CD1c-positive myeloid dendritic cell (primary cell): ENCODE results near the gene ADGRF3.
"Not testable (repeated sequence)": the region's sequence is repeated elsewhere in the genome, so short reads cannot be mapped to it uniquely, and the experiment has no call there.

Source experiments
- DNase-seq: peaks from one replicate; pipeline ENCODE4 v3.0.0-alpha.2; 2016; ENCODE audit errors: extremely low spot score

Gene ADGRF3

DNA sequence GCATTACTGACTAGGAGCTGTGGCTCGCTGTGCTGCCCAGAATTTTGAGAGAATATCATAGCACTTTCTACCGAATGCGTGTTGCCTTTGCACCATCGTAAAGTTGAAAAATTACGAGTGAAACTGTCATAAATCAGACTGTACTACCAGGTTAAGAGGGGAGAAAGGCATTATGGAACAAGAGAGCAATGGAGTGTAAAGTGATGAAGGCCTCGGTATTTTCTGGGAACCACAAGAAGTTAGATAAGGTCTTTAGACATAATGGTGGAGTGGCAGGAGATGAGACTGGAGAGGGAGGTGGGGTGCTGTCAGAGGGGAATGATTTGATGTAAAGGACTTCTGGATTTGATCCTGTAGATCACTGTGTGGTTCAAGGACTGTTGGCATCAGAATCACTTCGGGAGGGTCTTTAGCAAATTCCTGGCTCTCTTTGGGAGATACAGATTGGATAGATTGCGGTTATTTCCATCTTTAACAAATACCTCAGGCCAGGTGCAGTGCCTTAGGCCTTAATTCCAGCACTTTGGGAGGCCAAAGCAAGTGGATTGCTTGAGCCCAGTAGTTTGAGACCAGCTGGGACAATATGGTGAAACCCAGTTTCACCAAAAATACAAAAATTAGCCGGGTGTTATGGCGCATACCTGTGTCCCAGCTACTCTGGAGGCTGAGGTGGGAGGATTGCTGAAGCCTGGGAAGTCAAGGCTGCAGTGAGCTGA, 4.9 kb upstream of the ADGRF3 start:
- no peak for DNase-seq

GRCh38 chr2:26349690-26350089, 3.1 kb upstream of the ADGRF3 start:
- no peak for DNase-seq

DNA sequence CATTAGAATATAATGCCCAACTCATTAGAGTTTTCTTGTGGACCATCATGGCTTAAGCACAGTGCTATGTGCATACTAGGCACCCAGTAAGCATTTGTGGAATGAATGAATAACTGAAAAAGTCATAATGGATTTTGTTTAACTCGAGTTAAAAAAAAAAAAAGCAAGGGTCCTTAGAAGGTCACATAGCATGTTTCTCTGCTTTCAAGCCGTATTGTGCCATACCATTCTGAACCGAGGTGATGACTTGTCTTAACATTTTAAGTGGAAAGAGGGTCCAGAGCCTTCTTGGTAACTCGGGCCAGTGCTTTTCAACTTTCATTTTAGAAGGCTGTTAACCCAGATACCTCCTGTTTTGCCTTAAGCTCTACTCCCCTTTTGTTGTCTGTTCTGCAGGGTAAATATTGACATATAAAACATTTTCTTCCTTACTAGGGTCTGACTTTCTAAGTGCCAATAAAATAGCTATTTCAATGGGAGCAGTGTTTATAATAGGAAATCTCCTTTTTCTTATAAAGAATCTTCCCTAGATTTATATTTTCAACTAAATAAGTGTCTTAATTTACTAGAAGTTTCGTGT, 787 bp upstream of the ADGRF3 start:
- DNase-seq = no peak

DNA sequence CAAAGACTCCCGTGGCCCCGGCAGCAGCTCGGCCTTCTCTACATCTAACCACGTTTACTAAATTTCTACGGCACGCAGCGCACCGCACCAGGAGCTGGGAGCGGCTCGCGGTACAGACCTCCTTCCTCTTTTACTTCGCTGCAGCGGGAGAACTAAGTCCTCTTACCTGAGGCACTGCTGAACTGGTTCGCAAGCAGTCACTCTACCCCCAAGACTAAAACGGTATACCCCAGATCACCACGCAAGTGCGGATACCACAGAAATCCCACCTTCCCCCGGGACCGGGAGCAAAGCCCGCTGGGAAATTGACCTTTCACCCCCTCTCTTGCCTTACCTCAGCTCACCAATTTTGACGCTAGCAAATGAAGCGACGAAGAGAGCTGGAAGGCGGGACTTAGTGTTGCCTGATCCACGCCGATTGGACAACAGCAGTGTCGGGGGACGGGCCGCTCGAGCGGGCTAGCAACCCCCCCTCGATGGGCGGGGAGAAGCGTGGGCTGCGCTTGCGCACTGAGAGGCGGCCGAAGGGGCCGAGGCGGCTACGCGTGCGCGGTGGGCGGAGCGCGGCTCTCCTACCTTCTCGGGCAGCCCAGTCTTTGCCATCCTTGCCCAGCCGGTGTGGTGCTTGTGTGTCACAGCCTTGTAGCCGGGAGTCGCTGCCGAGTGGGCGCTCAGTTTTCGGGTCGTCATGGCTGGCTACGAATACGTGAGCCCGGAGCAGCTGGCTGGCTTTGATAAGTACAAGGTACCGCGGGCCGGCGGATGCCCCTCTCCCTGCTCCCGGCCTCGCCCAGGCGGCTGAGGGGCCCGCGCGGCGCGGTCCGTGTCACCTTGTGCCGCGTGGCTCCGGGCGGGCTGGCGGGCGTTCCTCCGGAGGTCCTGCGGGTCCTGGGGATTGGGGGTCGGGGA, 790 bp downstream of the ADGRF3 start, which contains the start of gene SELENOI:
Gene SELENOI, plus strand, starts transcription at position 599 of the 909 bp plus-strand sequence. Its CDS starts 90 bp downstream, at position 689.
- peak; percentile 100 for DNase-seq

DNA sequence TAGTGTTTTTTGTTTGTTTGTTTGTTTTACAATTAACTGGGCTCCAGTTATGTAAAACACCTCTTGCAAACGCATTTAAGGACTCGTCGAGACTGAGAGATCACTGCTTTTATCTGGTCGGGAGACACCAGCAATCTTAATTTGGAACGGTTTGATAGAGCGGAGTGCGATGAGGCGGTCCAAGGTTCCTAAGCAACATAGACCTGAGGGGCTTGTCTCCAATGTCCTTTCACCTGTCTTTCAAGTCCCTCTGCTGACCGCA, 1.4 kb downstream of the ADGRF3 start:
- DNase-seq = no peak

DNA sequence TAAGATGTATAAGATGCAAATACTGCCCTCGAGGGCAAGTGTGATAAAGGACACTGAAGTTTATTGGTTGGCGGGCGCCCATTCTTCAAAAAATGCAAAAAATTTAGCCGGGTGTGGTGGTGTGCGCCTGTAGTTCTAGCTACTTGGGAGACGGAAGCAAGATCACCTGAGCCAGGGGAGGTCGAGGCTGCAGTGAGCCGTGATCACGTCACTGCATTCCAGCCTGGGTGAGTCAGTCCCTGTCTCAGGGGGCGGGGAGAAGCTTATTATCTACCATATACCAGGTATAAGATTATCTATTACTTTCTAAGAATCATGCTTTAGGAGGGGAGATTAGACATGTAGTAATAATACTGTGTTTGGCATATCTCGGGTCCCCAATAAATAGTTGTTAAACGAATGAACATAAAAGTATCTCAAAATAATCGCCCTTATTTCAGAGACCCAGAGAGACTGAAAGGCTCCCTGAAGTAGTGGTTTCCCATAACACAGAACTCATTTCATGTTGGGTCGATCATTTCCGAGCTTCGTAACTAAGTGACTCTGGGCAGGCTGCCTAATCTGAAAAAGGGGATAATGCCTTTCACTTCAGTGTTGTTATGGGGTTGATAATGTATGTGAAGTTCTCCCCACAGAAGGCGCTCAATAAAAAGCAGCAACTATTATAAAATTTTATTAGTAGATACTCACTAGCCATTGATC, 1.9 kb downstream of the ADGRF3 start:
- DNase-seq = no peak

DNA sequence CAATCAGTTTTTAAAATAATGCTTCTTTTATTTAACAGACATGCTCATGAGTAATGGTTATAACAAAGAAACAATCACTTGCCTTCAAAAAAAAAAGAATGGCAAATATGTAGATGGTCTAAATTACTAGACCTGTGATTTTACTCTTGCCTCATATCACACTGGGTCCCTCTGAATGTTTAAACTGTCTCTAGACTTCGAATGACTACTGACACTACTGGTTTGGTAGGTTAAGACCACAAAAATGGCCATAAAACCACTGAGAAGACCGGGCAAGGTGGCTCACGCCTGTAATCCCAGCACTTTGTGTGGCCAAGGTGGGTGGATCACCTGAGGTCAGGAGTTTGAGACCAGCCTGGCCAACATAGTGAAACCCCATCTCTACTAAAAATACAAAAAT, 5.8 kb downstream of the ADGRF3 start:
- no peak for DNase-seq

- DNase-seq = no peak
These were observed 9.3 kb downstream of the ADGRF3 start for GRCh38 chr2:26337298-26337697.

DNA sequence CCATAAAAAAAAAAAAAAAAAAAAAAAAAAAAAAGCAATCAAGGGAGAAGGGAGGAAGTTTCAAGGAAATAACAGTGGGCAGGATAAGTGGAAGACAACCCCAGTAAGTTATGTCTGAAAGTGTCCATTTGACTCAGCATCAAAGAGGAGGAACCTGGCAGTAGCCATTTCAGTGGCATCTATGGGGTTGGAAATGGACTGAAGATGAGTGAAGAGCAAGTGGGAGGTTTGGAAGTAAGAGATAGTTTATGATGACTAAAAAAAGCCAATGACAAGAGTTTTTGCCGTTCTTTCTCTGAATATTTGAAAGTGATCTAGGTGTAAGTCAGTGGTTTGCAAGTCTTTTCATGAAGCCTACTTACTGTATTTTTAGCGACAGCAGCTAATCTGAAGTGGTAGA, 9.9 kb downstream of the ADGRF3 start:
- no peak for DNase-seq

DNA sequence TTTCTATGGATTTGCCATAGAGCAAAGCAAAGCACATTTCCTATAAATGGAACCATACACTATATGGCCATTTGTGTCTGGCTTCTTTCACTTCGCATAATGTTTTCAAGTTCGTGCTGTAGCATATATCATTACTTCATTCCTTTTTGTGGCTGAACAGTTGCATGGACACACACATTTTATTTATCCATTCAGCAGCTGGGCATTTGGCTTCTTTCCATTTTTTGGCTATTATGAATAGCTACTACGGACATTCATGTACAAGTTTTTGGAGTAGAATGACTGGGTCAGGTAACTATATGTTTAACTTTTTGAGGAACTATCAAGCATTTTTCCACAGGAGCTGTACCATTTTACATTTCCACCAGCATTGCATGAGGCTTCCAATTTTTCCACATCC, 11.4 kb downstream of the ADGRF3 start:
- no peak for DNase-seq

DNA sequence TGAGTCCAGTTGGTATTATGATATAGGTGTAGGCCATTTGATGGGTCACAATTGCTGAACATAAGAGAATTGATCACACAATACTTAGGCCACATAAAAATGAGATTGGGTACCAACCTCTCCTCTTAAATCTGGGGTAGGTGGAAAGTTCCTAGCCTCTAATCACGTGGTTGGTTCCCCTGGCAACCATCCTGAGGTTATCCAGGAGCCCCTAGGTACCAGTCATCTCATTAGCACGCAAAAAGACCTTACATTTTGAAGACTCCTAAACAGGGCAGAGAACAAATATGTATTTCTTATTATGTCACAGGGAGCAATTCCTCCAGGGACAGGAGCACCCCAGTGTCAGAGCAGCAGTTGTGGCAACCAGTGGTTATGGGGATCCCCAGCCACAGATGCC, 13.3 kb downstream of the ADGRF3 start:
- DNase-seq = no peak

- not testable (repeated sequence) for DNase-seq
These were observed 15.3 kb downstream of the ADGRF3 start for GRCh38 chr2:26331321-26331720.

DNA sequence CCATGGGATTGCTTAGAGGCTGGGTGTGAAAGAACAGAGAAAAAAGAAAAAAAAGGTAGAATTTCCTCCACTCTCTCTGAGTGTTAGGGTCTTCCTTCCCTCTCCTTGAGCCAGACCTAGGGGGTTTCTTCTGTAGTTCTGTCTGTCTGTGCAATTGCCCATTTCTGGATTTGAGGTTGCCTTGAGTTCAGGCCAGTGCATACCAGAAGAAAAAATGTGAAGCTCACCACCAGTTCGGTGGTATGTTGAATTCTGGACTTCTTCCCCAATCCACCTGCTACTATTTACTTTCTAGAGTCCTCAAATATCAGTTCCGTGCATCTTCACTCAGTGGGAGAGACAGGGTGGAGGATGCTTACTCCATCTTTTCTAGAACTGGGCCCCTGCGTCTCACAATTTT, 16.0 kb downstream of the ADGRF3 start:
- no peak for DNase-seq

DNA sequence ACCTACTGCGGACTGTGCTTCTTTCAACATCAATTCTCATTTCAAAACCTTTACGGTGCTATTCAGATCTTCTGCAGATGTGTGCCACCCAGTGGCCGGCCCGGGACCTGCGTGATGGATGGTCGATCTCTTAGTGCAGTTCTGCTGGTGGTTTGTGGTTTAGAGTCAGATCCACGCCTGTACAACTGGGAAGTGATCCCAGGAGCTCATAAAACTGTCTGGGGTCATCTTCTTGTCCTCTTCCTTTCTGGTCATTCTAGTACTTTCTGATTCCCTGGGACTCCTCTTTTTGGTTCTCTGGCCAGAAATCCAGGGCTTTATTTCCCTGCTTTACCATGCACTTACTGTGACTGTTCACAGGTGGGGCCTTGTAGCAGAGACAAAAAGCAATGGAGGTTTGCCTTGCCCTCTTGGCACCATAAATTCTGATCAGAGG, 16.5 kb downstream of the ADGRF3 start:
- peak; percentile 90 for DNase-seq

DNA sequence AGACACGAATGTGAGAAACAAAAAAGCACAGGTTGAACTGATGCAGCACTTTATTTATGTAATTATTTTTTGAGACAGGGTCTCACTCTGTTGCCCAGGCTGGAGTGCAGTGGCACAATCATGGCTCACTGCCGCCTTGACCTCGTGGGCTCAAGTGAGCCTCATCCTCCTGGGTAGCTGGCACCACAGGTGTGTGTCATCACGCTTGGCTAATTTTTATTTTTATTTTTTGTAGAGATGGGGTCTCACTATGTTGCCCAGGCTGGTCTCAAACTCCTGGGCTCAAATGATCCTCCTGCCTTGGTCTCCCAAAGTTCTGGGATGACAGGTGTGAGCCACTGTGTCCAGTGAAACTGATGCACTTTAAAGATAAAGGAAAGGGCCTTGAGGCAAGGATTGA, 17.5 kb downstream of the ADGRF3 start:
- DNase-seq = not testable (repeated sequence)

DNA sequence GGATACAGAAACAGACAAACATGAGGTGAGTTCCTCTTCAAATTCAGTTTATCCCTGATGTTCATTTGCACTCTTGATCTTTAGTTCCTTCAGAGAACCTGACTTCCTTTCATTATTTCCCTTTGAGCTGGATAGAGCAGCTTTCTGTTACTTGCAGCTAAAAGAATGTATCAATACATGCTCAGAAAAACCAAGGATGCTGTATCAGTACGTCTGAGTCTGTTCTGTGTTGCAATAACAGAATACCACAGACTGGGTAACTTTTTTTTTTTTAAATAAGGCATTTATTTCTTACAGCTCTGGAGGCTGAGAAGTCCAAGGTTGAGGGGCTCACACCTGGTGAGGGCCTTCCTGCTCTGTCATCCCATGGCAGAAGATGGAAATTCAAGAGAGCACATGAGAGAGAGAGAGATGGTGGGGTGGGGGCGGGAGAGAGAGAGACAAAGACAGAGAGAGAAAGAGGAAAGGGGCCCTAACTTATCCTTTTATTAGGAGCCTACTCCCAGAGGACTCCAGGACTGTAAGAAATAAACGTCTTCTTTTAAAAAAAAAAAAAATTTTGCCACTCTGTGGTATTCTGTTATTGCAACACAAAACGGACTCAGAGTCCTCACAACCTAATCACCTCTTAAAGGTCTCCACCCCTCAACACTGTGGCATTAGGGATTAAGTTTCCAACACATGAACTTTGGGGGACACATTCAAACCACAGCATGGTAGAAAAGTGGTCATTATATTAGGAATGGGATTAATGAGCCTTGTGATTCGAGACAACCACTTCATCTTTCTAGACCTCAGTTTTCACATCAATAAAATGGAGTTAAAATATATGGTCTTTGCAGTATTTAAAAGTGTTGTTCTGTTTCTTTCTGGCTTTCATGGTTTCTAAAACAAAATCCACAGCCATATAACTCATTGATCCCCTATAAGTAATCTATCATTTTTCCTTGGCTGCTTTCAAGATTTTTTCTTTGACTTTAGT, 19.0 kb downstream of the ADGRF3 start:
- DNase-seq = no peak

- no peak for DNase-seq
These were observed 20.1 kb downstream of the ADGRF3 start for GRCh38 chr2:26326514-26326913.

DNA sequence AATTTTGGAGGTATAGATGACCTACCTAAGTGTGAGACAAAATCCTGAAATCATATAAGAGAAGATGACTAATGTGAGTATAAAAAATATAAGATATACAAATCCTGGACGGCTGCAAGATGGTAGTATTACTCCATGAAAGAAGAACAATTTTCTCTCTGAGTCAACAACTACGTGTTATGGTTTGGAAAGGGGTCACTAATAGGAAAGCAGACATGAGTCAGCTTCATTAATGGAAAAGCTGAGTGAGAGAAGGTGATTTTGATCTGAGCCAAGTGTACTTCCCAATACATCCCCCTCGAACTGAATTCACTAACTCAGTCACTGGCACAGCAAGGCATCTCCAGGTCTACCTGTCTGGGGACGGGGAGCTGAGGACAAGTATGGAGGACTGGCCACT, 20.7 kb downstream of the ADGRF3 start:
- DNase-seq = no peak

- no peak for DNase-seq
These were observed 21.7 kb downstream of the ADGRF3 start for GRCh38 chr2:26324903-26325302.

DNA sequence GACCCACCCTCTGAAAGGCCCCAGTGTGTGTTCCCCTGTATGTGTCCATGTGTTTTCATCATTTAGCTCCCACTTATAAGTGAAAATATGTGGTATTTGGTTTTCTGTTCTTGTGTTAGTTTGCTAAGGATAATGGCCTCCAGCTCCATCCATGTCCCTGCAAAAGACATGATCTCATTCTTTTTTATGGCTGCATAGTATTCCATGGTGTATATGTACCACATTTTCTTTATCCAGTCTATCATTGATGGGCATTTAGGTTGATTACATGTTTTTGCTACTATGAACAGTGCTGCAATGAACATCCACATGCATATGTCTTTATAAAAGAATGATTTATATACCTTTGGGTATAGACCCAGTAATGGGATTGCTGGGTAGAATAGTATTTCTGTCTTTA, 22.1 kb downstream of the ADGRF3 start:
- not testable (repeated sequence) for DNase-seq

DNA sequence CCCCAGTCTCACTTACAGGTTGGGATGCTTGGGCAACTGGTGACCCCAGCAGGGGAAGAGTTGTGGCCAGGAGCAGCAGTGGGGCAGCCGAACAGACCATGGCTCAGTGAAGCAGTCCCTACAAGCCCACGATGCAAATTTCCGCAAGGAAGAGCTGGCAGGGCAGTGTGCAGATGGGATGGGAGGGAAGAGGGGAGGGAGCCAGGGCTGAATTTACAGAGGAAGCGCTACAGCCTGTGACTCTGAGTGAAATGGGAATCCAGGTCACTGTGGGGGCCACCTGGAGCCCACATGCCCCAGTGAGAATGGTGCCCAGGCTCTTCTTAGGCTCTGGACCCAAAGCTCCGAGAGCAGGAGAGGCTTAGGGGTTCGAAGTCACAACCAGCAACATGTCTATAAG, 27.6 kb downstream of the ADGRF3 start:
- DNase-seq = no peak
